Fibroblast of villous mesenchyme (primary cell): ENCODE results near the gene STARD5. TPM values are rescaled to one million over a fixed set of nuclear protein-coding genes. Genes with fewer than 3 reads are reported as not detected.

Experiments used
- DNase-seq: peaks from one replicate; pipeline ENCODE4 v3.0.0-alpha.2; 2010; ENCODE audit warnings: low read depth
- H3K4me3 ChIP-seq: 2 replicates; pipeline ENCODE4 v1.5.1; 2011; ENCODE audit warnings: low read depth, mild to moderate bottlenecking, low read length
- CTCF ChIP-seq: IDR thresholded peaks from 2 replicates; pipeline ENCODE4 v1.5.1; 2012; ENCODE audit warnings: low read depth, mild to moderate bottlenecking, low read length; ENCODE audit not compliant: insufficient read depth
- total RNA-seq: library from RNA; depleted of rRNA; stranded (reverse); fragments of >200 nt; gene quantifications from 2 replicates; pipeline ENCODE4 v1.2.3, GENCODE V29; 2012

Gene STARD5
- total RNA-seq, 1 donor, result 14.7 TPM

- no peak overlapping the region for H3K4me3 ChIP-seq
- no peak for DNase-seq
- no peak for TF ChIP-seq CTCF
Measured at GRCh38 chr15:81301815-81302399, 22.0 kb downstream of the STARD5 start.

- no peak overlapping the region for H3K4me3 ChIP-seq
- no peak for DNase-seq
- no peak for TF ChIP-seq CTCF
Measured at GRCh38 chr15:81301385-81301784, 22.6 kb downstream of the STARD5 start.

GRCh38 chr15:81299630-81300273, 24.2 kb downstream of the STARD5 start:
- no peak for DNase-seq
- no peak overlapping the region for H3K4me3 ChIP-seq
- no peak for TF ChIP-seq CTCF

- no peak for DNase-seq
- no peak overlapping the region for H3K4me3 ChIP-seq
- no peak for TF ChIP-seq CTCF
Measured at GRCh38 chr15:81299156-81299555, 24.8 kb downstream of the STARD5 start.

GRCh38 chr15:81298611-81299010, 25.3 kb downstream of the STARD5 start:
- H3K4me3 ChIP-seq, result no peak overlapping the region
- no peak for DNase-seq
- no peak for TF ChIP-seq CTCF

- DNase-seq, result no peak
- no peak for TF ChIP-seq CTCF
- no peak overlapping the region for H3K4me3 ChIP-seq
Measured at GRCh38 chr15:81297603-81298575, 26.1 kb downstream of the STARD5 start.
